ENCODE measurements around the gene AKIRIN1.
"Not testable (repeated sequence)": the region's sequence is repeated elsewhere in the genome, so short reads cannot be mapped to it uniquely, and the experiment has no call there.

Gene AKIRIN1

DNA sequence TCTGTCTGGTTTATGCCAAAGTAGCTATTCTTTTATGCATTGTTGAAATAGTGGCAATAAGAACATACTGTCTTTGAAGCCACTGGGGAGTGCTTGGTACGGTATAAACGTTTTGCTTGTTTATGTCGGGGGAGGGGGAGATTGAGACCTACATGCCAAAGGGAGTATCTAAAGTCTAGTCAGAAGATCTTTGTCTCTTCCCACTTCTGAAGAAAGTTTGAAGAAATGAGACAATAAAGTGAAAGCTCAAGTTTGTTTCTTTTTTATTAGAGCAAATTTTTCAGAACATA, 6.8 kb downstream of the AKIRIN1 start:
- no peak for DNase-seq (ENCODE audit: low read depth)
- TF ChIP-seq CTCF (IDR thresholded peaks at IDR 0.05; ENCODE audit: insufficient read depth, low read depth, low read length, missing control alignments): no peak
- no peak overlapping the region for H3K4me3 ChIP-seq (ENCODE audit: low read depth, low read length)

GRCh38 chr1:39001516-39002421, 10.7 kb downstream of the AKIRIN1 start:
- TF ChIP-seq CTCF (IDR thresholded peaks at IDR 0.05; ENCODE audit: insufficient read depth, low read depth, low read length, missing control alignments): no peak
- H3K4me3 ChIP-seq (ENCODE audit: low read depth, low read length): no peak overlapping the region
- no peak for DNase-seq (ENCODE audit: low read depth)

- no peak for TF ChIP-seq CTCF (IDR thresholded peaks at IDR 0.05; ENCODE audit: insufficient read depth, low read depth, low read length, missing control alignments)
- DNase-seq (ENCODE audit: low read depth): no peak
Measured at GRCh38 chr1:39003281-39003680, 12.2 kb downstream of the AKIRIN1 start.

GRCh38 chr1:39003794-39004193, 12.7 kb downstream of the AKIRIN1 start:
- DNase-seq (ENCODE audit: low read depth): no peak
- TF ChIP-seq CTCF (IDR thresholded peaks at IDR 0.05; ENCODE audit: insufficient read depth, low read depth, low read length, missing control alignments): no peak
- no peak overlapping the region for H3K4me3 ChIP-seq (ENCODE audit: low read depth, low read length)

More at GRCh38 chr1:39003281-39003680, 12.2 kb downstream of the AKIRIN1 start:
- no peak overlapping the region for H3K4me3 ChIP-seq (ENCODE audit: low read depth, low read length)

DNA sequence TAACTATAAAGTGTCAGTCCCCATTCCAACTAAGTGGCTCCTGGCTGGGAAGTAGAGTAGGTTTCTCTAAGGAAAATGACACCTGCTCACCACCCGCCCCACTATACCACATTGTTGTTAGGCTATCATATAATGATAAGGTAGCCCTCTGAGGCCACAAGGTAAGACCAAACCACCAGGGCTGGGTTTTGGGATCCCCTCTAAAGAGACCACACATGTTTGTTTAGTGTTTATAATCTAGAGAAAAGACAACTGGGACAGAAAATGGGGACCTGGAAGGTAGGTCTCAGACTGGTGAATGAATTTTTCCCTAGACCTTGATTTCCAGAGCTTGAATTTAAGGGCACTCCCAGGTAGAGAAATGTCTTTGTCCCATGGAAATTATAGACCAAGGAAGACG, 15.2 kb downstream of the AKIRIN1 start:
- no peak for DNase-seq (ENCODE audit: low read depth)
- no peak for TF ChIP-seq CTCF (IDR thresholded peaks at IDR 0.05; ENCODE audit: insufficient read depth, low read depth, low read length, missing control alignments)
- no peak overlapping the region for H3K4me3 ChIP-seq (ENCODE audit: low read depth, low read length)

DNA sequence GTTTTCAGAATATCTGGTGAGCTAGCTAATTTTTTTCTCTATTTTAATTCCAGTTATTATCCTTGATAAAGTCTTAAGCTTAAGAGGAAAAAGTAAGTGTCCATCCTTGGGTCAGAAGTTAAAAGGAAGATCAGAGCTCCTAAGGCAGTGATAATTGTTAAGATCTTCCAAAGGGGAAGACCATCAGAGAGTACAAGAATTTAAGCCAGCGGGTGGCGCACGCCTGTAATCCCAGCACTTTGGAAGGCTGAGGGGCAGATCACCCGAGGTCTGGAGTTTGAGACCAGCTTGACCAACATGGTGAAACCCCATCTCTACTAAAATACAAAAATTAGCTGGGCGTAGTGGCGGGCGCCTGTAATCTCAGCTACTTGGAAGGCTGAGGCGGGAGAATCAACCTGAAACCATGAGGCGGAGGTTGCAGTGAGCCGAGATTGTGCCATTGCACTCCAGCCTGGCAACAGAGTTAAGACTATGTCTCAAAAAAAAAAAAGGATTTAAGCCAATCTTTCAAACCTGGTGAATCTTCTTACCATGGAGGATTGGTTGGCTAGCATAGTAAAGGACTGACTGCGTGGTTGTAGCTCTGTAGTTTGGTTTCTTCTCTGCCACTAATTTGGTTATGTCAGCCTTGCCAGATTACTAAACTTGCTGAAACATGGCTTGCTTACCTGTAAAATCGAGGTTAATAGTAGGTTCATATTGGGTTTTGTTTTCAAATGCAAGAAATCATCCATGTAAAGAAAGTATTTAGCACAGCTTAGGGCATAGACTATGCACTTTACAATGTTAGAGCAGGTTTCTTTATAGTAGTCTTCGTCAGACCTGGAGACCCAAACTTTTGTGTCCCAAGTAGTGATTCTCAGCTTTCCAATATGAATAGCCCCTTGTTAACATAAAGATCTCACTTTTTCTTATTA, 15.9 kb downstream of the AKIRIN1 start:
- H3K4me3 ChIP-seq (ENCODE audit: low read depth, low read length): no peak overlapping the region
- no peak for TF ChIP-seq CTCF (IDR thresholded peaks at IDR 0.05; ENCODE audit: insufficient read depth, low read depth, low read length, missing control alignments)
- no peak for DNase-seq (ENCODE audit: low read depth)

DNA sequence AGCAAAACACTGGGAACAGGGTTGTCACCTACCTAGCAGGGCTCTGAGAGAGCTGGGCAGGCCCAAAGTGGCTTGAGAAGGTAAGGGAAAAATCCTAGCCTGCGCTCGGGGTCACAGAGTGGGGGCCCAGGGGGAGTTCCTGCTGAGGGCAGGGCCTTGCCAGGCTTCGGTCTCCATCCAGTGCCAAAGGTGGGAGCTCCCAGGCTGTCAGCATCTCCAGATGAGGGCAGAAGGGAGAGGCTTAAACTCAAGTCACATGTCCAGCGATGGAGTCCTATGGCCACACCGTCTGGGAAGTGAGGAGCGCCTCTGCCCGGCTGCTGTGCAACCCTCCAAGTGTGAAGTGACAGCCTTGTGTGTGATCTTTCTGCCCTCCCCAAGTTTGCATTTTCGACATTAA, 23.9 kb downstream of the AKIRIN1 start:
- H3K4me3 ChIP-seq (ENCODE audit: low read depth, low read length); DNase-seq (ENCODE audit: low read depth): not testable (repeated sequence)

All from GM12865 (cell line).